KMS-11 (cell line): ENCODE results near the gene INPP5K.

Experiments used
- H2AFZ ChIP-seq: fragments of 200-600 bp; sonication (generic); 2 replicates; pipeline ENCODE4 v1.6.1; 2016; ENCODE audit warnings: antibody characterized with exemption, mixed run types, low read depth
- H3K27ac ChIP-seq: fragments of 200-600 bp; sonication (generic); 2 replicates; pipeline ENCODE4 v1.6.1; 2016; ENCODE audit warnings: mild to moderate bottlenecking, mixed run types
- H3K27me3 ChIP-seq: fragments of 200-600 bp; sonication (generic); 2 replicates; pipeline ENCODE4 v1.6.1; 2017; ENCODE audit warnings: mild to moderate bottlenecking, low read depth, mixed run types, moderate library complexity; ENCODE audit not compliant: insufficient read depth
- H3K36me3 ChIP-seq: fragments of 200-600 bp; sonication (generic); 2 replicates; pipeline ENCODE4 v1.6.1; 2017; ENCODE audit warnings: mild to moderate bottlenecking, mixed run types; ENCODE audit not compliant: insufficient read depth
- H3K4me1 ChIP-seq: fragments of 200-600 bp; sonication (generic); 2 replicates; pipeline ENCODE4 v1.6.1; 2016; ENCODE audit warnings: mild to moderate bottlenecking, low read depth, mixed run types; ENCODE audit not compliant: poor library complexity, severe bottlenecking
- H3K4me2 ChIP-seq: fragments of 200-600 bp; sonication (generic); 2 replicates; pipeline ENCODE4 v1.7.0; 2016; ENCODE audit warnings: mild to moderate bottlenecking, mixed run types
- H3K4me3 ChIP-seq: fragments of 200-600 bp; sonication (generic); IDR thresholded peaks from 2 replicates; pipeline ENCODE4 v1.6.1; 2017; ENCODE audit warnings: low read depth, low read length, mixed read lengths; ENCODE audit not compliant: insufficient read depth
- H3K79me2 ChIP-seq: fragments of 200-600 bp; sonication (generic); 2 replicates; pipeline ENCODE4 v1.6.1; 2016; ENCODE audit warnings: low read depth, mixed run types; ENCODE audit not compliant: insufficient read depth
- H3K9ac ChIP-seq: fragments of 200-600 bp; sonication (generic); 2 replicates; pipeline ENCODE4 v1.6.1; 2016; ENCODE audit warnings: mild to moderate bottlenecking, mixed run types
- H4K20me1 ChIP-seq: fragments of 200-600 bp; sonication (generic); 2 replicates; pipeline ENCODE4 v1.6.1; 2016; ENCODE audit warnings: mild to moderate bottlenecking, mixed run types; ENCODE audit not compliant: insufficient read depth
- CTCF ChIP-seq: fragments of 200-600 bp; sonication (generic); conservative IDR thresholded peaks from 2 replicates; pipeline ENCODE4 v1.6.1; 2017; ENCODE audit warnings: low read depth, mild to moderate bottlenecking, antibody characterized with exemption, low read length, moderate library complexity, mixed read lengths

Gene INPP5K

DNA sequence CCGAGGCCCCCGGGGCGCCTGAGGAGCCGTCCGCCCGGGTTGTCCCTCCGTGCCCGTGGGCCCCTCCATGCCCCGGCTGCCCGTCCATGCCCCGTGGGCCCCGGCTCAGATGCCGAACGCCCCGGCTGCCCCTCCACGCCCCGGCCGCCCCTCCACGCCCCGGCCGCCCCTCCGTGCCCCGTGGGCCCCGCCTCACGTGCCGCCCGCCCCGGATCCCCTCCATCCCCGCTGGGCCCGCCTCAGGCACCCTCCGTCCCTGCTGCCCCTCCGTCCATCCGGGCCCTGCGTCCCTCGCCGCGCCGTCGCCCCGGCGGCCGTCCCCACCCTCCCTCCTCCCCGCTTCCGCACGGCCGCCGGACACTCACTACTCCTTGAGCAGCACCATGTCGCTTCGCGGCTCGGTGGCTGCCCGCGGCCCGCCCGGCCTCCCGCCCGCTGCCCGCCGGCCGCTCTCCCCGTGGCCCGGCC is 45.8 kb upstream of the INPP5K start:
- Histone ChIP-seq H3K4me1 (peaks cover 4% of the 10 kb centered on the region), H3K27ac (no peak overlapping the region), H3K9ac (peak overlapping the region; percentile 30; the same call in 1 of the 2 replicates), H3K4me3 (no peak overlapping the region), H3K36me3 (no peaks in the 10 kb centered on the region), H3K27me3 (no peaks in the 10 kb centered on the region), H2AFZ (no peak overlapping the region), H3K4me2 (peak overlapping the region; percentile 33; the same call in 1 of the 2 replicates), H4K20me1 (no peaks in the 10 kb centered on the region), H3K79me2 (peaks cover 12% of the 10 kb centered on the region; the same call in 1 of the 2 replicates)
- TF ChIP-seq CTCF = no peak

DNA sequence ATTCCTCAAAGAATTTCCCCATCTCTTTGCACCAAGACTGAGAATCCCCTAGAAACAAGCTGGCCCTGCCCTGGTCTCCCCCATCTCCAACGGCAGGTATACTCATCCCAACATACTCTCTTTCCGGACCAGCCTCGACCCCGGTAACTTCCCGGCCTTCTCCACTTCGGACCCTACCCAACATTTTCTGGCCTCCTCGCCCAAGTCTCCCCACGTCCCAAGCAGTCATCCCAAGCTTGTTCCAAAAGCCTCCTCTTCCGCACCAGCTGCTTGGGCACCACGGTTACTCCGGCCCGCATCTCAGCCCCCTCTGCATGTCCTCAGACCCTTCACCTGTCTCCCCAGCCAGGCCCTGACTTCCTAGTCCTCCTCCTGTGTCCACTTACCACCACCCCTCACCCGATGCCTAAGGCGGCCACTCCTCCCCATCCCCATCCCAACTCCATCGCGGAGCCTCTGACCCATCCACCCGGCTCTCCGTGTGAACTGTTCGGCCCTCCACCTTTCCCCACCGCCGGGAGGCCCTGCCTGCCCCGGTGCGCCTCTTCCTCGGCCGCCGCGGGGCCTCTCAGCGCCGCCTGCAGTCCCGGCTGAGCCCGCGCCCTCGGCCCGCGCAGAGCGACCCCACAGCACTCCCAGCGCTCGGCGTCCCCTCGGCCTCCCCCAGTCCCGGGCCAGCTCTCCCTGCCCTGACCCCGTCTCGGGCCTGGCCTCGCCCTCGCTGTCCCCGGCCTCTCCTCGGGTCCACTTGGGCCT is 45.2 kb upstream of the INPP5K start:
- peak overlapping the region; percentile 33; the same call in 1 of the 2 replicates for H3K4me2 ChIP-seq
- peaks cover 4% of the 10 kb centered on the region for H3K4me1 ChIP-seq
- H3K79me2 ChIP-seq = peaks cover 12% of the 10 kb centered on the region; the same call in 1 of the 2 replicates

DNA sequence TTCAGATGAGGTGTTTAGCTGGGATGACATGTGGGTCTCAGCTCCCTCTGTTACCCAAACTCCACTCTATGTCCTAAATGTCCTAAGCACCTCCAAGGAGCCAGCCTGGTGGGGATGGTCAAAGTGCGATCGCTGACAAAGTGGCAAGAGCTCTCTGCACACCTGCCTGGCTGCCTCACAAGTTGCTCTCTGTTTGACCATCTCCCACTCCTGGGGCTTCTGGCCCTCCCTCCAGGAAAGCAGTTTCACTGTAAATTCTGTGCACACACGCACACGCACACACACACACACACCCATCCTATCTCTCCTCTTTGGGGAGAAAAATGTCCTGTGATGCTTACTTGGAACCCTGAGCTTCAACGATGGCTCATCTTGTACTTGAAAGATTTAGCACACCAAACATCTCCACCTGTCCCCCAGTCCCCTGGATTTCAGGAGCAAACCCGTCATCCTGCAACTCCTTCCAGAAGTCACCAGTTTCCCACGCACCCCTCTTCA is 44.5 kb upstream of the INPP5K start:
- no peak overlapping the region for H3K4me3 ChIP-seq
- no peak overlapping the region for H3K27ac ChIP-seq
- no peaks in the 10 kb centered on the region for H4K20me1 ChIP-seq
- H3K4me1 ChIP-seq = peaks cover 4% of the 10 kb centered on the region
- TF ChIP-seq CTCF = no peak
- H3K4me2 ChIP-seq = peak overlapping the region; percentile 33; the same call in 1 of the 2 replicates
- no peaks in the 10 kb centered on the region for H3K27me3 ChIP-seq
- H2AFZ ChIP-seq = no peak overlapping the region
- peaks cover 12% of the 10 kb centered on the region; the same call in 1 of the 2 replicates for H3K79me2 ChIP-seq
- no peaks in the 10 kb centered on the region for H3K36me3 ChIP-seq
- no peak overlapping the region for H3K9ac ChIP-seq

More for the DNA sequence above, 45.2 kb upstream of the INPP5K start:
- peak overlapping the region; percentile 30; the same call in 1 of the 2 replicates for H3K9ac ChIP-seq
- no peak for TF ChIP-seq CTCF
- H3K27me3 ChIP-seq = no peaks in the 10 kb centered on the region
- no peaks in the 10 kb centered on the region for H3K36me3 ChIP-seq
- no peak overlapping the region for H3K4me3 ChIP-seq
- H4K20me1 ChIP-seq = no peaks in the 10 kb centered on the region
- no peak overlapping the region for H2AFZ ChIP-seq
- no peak overlapping the region for H3K27ac ChIP-seq

DNA sequence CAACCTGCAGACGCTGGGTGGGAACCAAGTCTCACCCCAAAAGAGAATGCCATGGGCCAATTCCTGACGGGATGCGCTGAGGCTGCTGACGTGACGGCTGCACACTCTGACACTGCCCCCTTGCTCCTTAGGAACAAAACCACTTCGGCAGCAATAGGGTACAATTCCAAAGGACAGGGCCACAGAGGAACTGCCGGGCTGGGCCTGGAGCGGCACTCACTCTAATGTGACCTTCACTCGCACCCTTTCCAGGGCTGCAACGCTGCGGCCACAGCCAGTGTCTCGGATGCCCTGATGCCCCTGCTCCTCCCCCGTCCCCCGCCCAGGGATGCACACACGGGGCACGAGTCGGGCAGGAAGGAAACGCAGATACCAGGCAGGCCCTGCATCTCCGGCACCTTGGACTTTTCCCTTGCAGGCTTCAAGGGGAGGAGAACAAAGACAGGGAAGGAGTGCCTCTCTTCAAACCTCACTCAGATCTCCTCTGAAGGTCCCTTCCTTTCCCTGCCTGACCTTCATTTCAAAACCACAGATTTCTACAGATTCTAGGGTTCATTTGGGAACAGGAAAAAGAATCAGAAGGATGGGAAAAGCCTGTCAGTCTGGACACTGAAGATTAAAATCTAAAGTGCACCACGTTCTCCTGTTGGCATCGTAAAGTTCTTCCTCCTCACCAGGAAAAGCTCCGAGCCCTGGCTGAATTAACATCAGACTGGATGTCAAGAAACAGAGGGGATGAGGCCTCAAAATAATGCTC is 43.9 kb upstream of the INPP5K start:
- TF ChIP-seq CTCF = no peak
- Histone ChIP-seq H3K4me3 (no peak overlapping the region), H3K27me3 (no peaks in the 10 kb centered on the region), H2AFZ (no peak overlapping the region), H3K27ac (no peak overlapping the region), H3K79me2 (peaks cover 12% of the 10 kb centered on the region; the same call in 1 of the 2 replicates), H3K4me2 (no peak overlapping the region), H3K4me1 (peaks cover 4% of the 10 kb centered on the region), H3K9ac (no peak overlapping the region), H3K36me3 (no peaks in the 10 kb centered on the region), H4K20me1 (no peaks in the 10 kb centered on the region)
